OCI-LY1 (cell line): ENCODE data around the gene VSTM2A.
"Not testable (repeated sequence)": the region's sequence is repeated elsewhere in the genome, so short reads cannot be mapped to it uniquely, and the experiment has no call there.

Experiments
- H2AFZ ChIP-seq: fragments of 200-600 bp; sonication (generic), shearing (Covaris generic); 2 replicates; pipeline ENCODE4 v1.6.0; 2014; ENCODE audit warnings: antibody characterized with exemption, mild to moderate bottlenecking, low read length
- H3F3A ChIP-seq: fragments of 200-600 bp; sonication (generic), shearing (Covaris generic); 2 replicates; pipeline ENCODE4 v1.6.0; 2014; ENCODE audit warnings: mild to moderate bottlenecking, antibody characterized with exemption, low read length, moderate library complexity; ENCODE audit not compliant: insufficient read depth
- H3K27ac ChIP-seq: fragments of 200-600 bp; sonication (generic); 2 replicates; pipeline ENCODE4 v1.5.1; 2014; ENCODE audit warnings: low read length, mixed run types, mild to moderate bottlenecking, low read depth; ENCODE audit not compliant: poor library complexity, severe bottlenecking
- H3K27me3 ChIP-seq: fragments of 200-600 bp; sonication (generic); 2 replicates; pipeline ENCODE4 v1.6.0; 2014; ENCODE audit warnings: antibody characterized with exemption, mild to moderate bottlenecking, low read length, moderate library complexity; ENCODE audit not compliant: insufficient read depth
- H3K36me3 ChIP-seq: fragments of 200-600 bp; sonication (generic); 2 replicates; pipeline ENCODE4 v1.6.1; 2014; ENCODE audit warnings: mild to moderate bottlenecking, antibody characterized with exemption, low read length, moderate library complexity, mixed read lengths; ENCODE audit not compliant: insufficient read depth
- H3K4me1 ChIP-seq: fragments of 200-600 bp; sonication (generic); 2 replicates; pipeline ENCODE4 v1.5.1; 2014; ENCODE audit warnings: mild to moderate bottlenecking, low read length, moderate library complexity; ENCODE audit not compliant: insufficient read depth, severe bottlenecking
- H3K4me2 ChIP-seq: fragments of 200-600 bp; sonication (generic), shearing (Covaris generic); 2 replicates; pipeline ENCODE4 v1.6.1; 2014; ENCODE audit warnings: low read length
- H3K4me3 ChIP-seq: fragments of 200-600 bp; sonication (generic); 2 replicates; pipeline ENCODE4 v1.5.1; 2014; ENCODE audit warnings: low read length, low read depth, mild to moderate bottlenecking, mixed read lengths; ENCODE audit not compliant: poor library complexity, severe bottlenecking
- H3K79me2 ChIP-seq: fragments of 200-600 bp; shearing (Covaris generic); 2 replicates; pipeline ENCODE4 v1.6.1; 2016; ENCODE audit warnings: mixed run types, low read length, mixed read lengths; ENCODE audit not compliant: insufficient read depth
- H3K9ac ChIP-seq: fragments of 200-600 bp; sonication (generic), shearing (Covaris generic); 2 replicates; pipeline ENCODE4 v1.6.1; 2014; ENCODE audit warnings: mild to moderate bottlenecking, low read length, mixed read lengths
- H3K9me2 ChIP-seq: fragments of 200-600 bp; sonication (generic), shearing (Covaris generic); 2 replicates; pipeline ENCODE4 v1.6.1; 2014; ENCODE audit warnings: low read depth, mild to moderate bottlenecking, low read length, mixed read lengths
- H3K9me3 ChIP-seq: fragments of 200-600 bp; shearing (Covaris generic); 2 replicates; pipeline ENCODE4 v1.6.1; 2014; ENCODE audit warnings: low read length, mixed read lengths
- H4K20me1 ChIP-seq: fragments of 200-600 bp; sonication (generic), shearing (Covaris generic); 2 replicates; pipeline ENCODE4 v1.6.0; 2016; ENCODE audit warnings: mild to moderate bottlenecking, low read length; ENCODE audit not compliant: insufficient read depth
- EZH2 ChIP-seq: fragments of 200-600 bp; sonication (generic), shearing (Covaris generic); IDR thresholded peaks from 2 replicates; pipeline ENCODE4 v1.8.0; 2017; ENCODE audit warnings: borderline replicate concordance, mixed run types, mild to moderate bottlenecking, antibody characterized with exemption, low read length, moderate library complexity, mixed read lengths
- TF ChIP-seq, protein P1 (sequence below): fragments of 200-600 bp; sonication (generic), shearing (Covaris generic); IDR thresholded peaks from 2 replicates; pipeline ENCODE4 v1.5.1; 2017; ENCODE audit warnings: mild to moderate bottlenecking, antibody characterized with exemption, low read length, moderate library complexity, mixed read lengths

The VSTM2A gene, protein sequence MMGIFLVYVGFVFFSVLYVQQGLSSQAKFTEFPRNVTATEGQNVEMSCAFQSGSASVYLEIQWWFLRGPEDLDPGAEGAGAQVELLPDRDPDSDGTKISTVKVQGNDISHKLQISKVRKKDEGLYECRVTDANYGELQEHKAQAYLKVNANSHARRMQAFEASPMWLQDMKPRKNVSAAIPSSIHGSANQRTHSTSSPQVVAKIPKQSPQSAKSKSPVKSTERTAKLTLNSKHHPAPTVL

DNA sequence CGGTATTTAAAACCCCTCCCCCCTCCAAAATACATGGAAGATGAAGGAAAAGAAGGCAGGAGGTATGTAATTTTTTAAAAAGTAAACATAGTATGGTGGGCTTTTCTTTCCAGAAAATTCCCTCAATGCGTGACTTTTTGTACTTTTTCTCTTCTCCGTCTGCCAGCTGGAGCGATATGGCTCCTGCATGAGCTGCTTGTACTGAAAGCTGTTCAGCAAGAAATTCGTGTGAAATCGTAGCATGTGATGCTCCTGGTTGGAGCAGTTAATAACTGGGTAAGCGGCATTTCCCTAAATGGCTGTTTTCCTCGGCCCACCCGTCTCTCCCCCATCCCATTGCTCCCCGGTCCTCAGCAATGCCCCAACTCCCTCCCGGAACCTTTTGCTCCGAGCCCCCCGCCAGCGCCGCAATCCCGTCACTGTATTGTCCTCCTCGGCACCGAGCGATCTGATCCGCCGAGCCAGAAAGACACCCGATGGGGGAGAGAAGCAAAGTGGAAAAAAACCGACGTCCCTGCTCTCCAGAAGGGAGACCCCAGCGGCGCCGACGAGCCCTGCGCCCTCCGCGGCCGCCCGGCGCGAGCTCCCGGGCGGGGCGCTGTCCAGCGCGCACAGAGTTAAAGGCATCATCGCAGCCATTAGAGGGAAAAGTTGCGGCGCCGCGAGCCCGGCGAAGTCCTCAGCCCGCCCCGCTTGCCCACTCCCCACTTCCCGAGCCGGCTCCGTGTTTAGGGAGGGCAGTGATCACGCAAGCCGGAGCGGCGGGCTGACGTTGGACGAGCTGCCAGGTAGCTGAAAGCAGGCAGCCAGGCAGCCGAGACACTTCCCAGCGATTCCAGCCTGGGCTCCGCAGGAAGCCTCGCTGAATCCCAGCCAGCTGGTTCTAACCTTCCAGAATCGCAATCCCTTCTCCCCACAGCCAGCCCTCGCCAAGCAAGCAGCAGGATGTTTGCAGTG is at the start of gene VSTM2A:
Gene VSTM2A, plus strand, starts transcription at position 707 of the 957 bp plus-strand sequence. CDS start 356 bp downstream, outside the sequence.
- no peak for TF ChIP-seq EZH2
- TF ChIP-seq, protein P1, sequence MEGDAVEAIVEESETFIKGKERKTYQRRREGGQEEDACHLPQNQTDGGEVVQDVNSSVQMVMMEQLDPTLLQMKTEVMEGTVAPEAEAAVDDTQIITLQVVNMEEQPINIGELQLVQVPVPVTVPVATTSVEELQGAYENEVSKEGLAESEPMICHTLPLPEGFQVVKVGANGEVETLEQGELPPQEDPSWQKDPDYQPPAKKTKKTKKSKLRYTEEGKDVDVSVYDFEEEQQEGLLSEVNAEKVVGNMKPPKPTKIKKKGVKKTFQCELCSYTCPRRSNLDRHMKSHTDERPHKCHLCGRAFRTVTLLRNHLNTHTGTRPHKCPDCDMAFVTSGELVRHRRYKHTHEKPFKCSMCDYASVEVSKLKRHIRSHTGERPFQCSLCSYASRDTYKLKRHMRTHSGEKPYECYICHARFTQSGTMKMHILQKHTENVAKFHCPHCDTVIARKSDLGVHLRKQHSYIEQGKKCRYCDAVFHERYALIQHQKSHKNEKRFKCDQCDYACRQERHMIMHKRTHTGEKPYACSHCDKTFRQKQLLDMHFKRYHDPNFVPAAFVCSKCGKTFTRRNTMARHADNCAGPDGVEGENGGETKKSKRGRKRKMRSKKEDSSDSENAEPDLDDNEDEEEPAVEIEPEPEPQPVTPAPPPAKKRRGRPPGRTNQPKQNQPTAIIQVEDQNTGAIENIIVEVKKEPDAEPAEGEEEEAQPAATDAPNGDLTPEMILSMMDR, result no peak
- no peaks in the 10 kb centered on the region for H3K9me3 ChIP-seq
- no peaks in the 10 kb centered on the region for H3K36me3 ChIP-seq
- no peak within 1 kb of the TSS for H3K9ac ChIP-seq
- no peaks in the 10 kb centered on the region for H3F3A ChIP-seq
- H3K4me2 ChIP-seq, result no peak within 1 kb of the TSS
- no peaks in the 10 kb centered on the region for H3K27me3 ChIP-seq
- no peak within 1 kb of the TSS for H3K4me3 ChIP-seq
- no peaks in the 10 kb centered on the region for H3K9me2 ChIP-seq
- H3K79me2 ChIP-seq, result no peaks in the 10 kb centered on the region
- H2AFZ ChIP-seq, result no peak within 1 kb of the TSS
- H3K27ac ChIP-seq, result no peak within 1 kb of the TSS
- H4K20me1 ChIP-seq, result no peaks in the 10 kb centered on the region
- no peaks in the 10 kb centered on the region for H3K4me1 ChIP-seq

DNA sequence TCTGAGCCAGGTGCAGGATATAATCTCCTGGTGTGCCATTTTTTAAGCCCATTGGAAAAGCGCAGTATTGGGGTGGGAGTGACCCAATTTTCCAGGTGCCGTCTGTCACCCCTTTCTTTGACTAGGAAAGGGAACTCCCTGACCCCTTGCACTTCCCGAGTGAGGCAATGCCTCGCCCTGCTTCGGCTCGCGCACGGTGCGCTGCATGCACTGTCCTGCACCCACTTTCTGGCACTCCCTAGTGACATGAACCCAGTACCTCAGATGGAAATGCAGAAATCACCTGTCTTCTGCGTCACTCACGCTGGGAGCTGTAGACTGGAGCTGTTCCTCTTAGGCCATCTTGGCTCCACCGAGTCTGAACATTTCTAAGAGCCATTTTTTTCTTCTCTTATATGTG is 37.6 kb upstream of the VSTM2A start:
- not testable (repeated sequence) for H3F3A ChIP-seq, H2AFZ ChIP-seq, H3K9me3 ChIP-seq, H3K4me3 ChIP-seq, H3K4me2 ChIP-seq, H3K4me1 ChIP-seq, H3K27ac ChIP-seq, H3K9ac ChIP-seq, H3K36me3 ChIP-seq, H3K9me2 ChIP-seq, H4K20me1 ChIP-seq, H3K27me3 ChIP-seq, H3K79me2 ChIP-seq

DNA sequence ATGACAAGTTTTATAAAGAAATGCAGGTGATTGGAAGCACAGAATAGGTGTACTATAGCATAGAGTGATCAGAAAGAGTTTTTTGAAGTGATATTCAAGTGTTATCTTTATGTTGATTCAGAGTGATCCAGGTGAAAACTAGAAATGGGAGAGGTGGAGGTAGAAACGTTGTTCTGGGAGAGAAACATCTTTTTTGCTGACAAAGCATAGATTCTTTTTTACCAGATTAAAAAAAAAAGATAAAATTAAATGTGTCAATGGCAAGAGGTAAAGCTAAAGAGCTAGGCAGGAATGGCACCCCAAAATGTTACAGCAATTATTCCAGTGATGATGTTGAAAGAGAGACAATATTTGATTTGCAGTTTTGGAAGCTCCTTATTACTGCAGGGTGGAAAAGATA is 12.6 kb upstream of the VSTM2A start:
- Histone ChIP-seq H3F3A (no peaks in the 10 kb centered on the region), H3K4me1 (no peaks in the 10 kb centered on the region), H3K4me2 (no peak overlapping the region), H3K9me2 (no peaks in the 10 kb centered on the region; the same call in 1 of the 2 replicates), H3K79me2 (no peaks in the 10 kb centered on the region), H3K4me3 (no peak overlapping the region), H4K20me1 (no peaks in the 10 kb centered on the region), H2AFZ (no peak overlapping the region), H3K9me3 (no peaks in the 10 kb centered on the region), H3K9ac (no peak overlapping the region), H3K27me3 (no peaks in the 10 kb centered on the region), H3K36me3 (no peaks in the 10 kb centered on the region), H3K27ac (no peak overlapping the region)
- TF ChIP-seq, protein P1, result no peak
- no peak for TF ChIP-seq EZH2
